Caco-2 (cell line): ENCODE measurements around the gene FARS2. TPM values are rescaled to one million over a fixed set of nuclear protein-coding genes. Genes with fewer than 3 reads are reported as not detected.

Experiments
- BruUV-seq: library from RNA; stranded (reverse); fragments of 400-500 nt; replicated peaks from 2 replicates; lab custom pipeline; 2021; lab: Mats Ljungman, UMichigan
- CTCF ChIA-PET: fragments of 300-600 bp; sonication (Branson Sonifier 250); formaldehyde crosslinking; loops from one replicate; lab custom pipeline; 2022; ENCODE audit warnings: antibody characterized with exemption; lab: Charles Lee
- POLR2A ChIA-PET: fragments of 300-600 bp; sonication (Branson Sonifier 250); formaldehyde crosslinking; loops from one replicate; lab custom pipeline; 2022; ENCODE audit warnings: antibody characterized with exemption; lab: Charles Lee
- DNase-seq, 2 experiments: peaks; one replicate each; pipeline versions ENCODE4 v3.0.0 to v3.0.0-alpha.2; 2020 to 2022
- H3K27me3 ChIP-seq: replicated peaks from 2 replicates; pipeline ENCODE4 v1.6.0; 2011; ENCODE audit warnings: low read length; ENCODE audit not compliant: control insufficient read depth, insufficient read depth
- H3K36me3 ChIP-seq: 2 replicates; pipeline ENCODE4 v1.5.1; 2011; ENCODE audit warnings: low read length; ENCODE audit not compliant: control insufficient read depth, insufficient read depth
- H3K4me1 ChIP-seq: fragments of 250-450 bp; sonication (Bioruptor Pico); 2 replicates; pipeline ENCODE4 v1.5.1; 2020; ENCODE audit warnings: mild to moderate bottlenecking
- H3K4me3 ChIP-seq: 2 replicates; pipeline ENCODE4 v1.5.1; 2011; ENCODE audit warnings: low read depth, mild to moderate bottlenecking, control low read depth, low read length
- H3K9me3 ChIP-seq: fragments of 250-450 bp; sonication (Bioruptor Pico); 2 replicates; pipeline ENCODE4 v1.5.1; 2020; ENCODE audit warnings: mild to moderate bottlenecking, moderate library complexity
- H3K27ac Mint-ChIP-seq: one replicate; pipeline ENCODE4 v1.8.0; 2022; ENCODE audit warnings: mixed read lengths; ENCODE audit not compliant: unreplicated experiment
- H3K27me3 Mint-ChIP-seq: one replicate; pipeline ENCODE4 v1.8.0; 2022; ENCODE audit warnings: mixed read lengths; ENCODE audit not compliant: insufficient read depth, unreplicated experiment
- H3K36me3 Mint-ChIP-seq: one replicate; pipeline ENCODE4 v1.8.0; 2022; ENCODE audit warnings: mild to moderate bottlenecking, mixed read lengths; ENCODE audit not compliant: insufficient read depth, unreplicated experiment
- H3K4me1 Mint-ChIP-seq: one replicate; pipeline ENCODE4 v1.8.0; 2022; ENCODE audit warnings: low read depth, mixed read lengths; ENCODE audit not compliant: unreplicated experiment
- H3K4me3 Mint-ChIP-seq: one replicate; pipeline ENCODE4 v1.8.0; 2022; ENCODE audit warnings: mild to moderate bottlenecking, moderate library complexity, mixed read lengths; ENCODE audit not compliant: unreplicated experiment
- H3K9me3 Mint-ChIP-seq: one replicate; pipeline ENCODE4 v1.8.0; 2022; ENCODE audit warnings: mixed read lengths; ENCODE audit not compliant: unreplicated experiment
- intact Hi-C: fragments of 100-400 bp; cut with micrococcal nuclease; formaldehyde crosslinking; loops from one replicate; pipeline ENCODE4 v1.10.0; 2022; ENCODE audit not compliant: unreplicated experiment
- total RNA-seq: library from RNA; stranded (reverse); gene quantifications from 2 replicates; pipeline ENCODE4 v1.2.3, GENCODE V29; 2022
- TF ChIP-seq, protein P1 (sequence below), 2 experiments: fragments of 200-600 bp in 1 of 2; IDR thresholded peaks; 1 replicate in 1 of 2; 2 replicates in 1 of 2; pipeline versions ENCODE4 v1.5.1 to v1.8.0; 2011 to 2022; ENCODE audit warnings: antibody characterized with exemption in 1 of 2, control low read depth in 1 of 2, inconsistent platforms in 1 of 2, low read depth in 1 of 2, low read length in 1 of 2, mild to moderate bottlenecking in 1 of 2, moderate library complexity in 1 of 2; ENCODE audit not compliant: insufficient read depth in 1 of 2, severe bottlenecking in 1 of 2, unreplicated experiment in 1 of 2

Gene FARS2
- total RNA-seq, 1 experiment from 2014 or later, result 15.4 TPM

GRCh38 chr6:5481750-5482149, 220.4 kb downstream of the FARS2 start:
- CTCF ChIA-PET, result no interaction called here
- H3K4me3 Mint-ChIP-seq, result no peak overlapping the region
- Histone ChIP-seq H3K4me1 (no peaks in the 10 kb centered on the region), H3K4me3 (no peak overlapping the region), H3K9me3 (no peaks in the 10 kb centered on the region), H3K36me3 (no peaks in the 10 kb centered on the region), H3K27me3 (no peaks in the 10 kb centered on the region)
- DNase-seq, result no peak
- H3K27me3 Mint-ChIP-seq, result no peaks in the 10 kb centered on the region
- H3K9me3 Mint-ChIP-seq, result no peaks in the 10 kb centered on the region
- no peaks in the 10 kb centered on the region for H3K36me3 Mint-ChIP-seq
- POLR2A ChIA-PET, result no interaction called here
- TF ChIP-seq, protein P1, sequence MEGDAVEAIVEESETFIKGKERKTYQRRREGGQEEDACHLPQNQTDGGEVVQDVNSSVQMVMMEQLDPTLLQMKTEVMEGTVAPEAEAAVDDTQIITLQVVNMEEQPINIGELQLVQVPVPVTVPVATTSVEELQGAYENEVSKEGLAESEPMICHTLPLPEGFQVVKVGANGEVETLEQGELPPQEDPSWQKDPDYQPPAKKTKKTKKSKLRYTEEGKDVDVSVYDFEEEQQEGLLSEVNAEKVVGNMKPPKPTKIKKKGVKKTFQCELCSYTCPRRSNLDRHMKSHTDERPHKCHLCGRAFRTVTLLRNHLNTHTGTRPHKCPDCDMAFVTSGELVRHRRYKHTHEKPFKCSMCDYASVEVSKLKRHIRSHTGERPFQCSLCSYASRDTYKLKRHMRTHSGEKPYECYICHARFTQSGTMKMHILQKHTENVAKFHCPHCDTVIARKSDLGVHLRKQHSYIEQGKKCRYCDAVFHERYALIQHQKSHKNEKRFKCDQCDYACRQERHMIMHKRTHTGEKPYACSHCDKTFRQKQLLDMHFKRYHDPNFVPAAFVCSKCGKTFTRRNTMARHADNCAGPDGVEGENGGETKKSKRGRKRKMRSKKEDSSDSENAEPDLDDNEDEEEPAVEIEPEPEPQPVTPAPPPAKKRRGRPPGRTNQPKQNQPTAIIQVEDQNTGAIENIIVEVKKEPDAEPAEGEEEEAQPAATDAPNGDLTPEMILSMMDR (IDR thresholded peaks at IDR 0.05; ENCODE audit: insufficient read depth in 1 of 2, low read depth in 1 of 2, low read length in 1 of 2, severe bottlenecking in 1 of 2, unreplicated experiment in 1 of 2), result no peak
- H3K4me1 Mint-ChIP-seq, result no peaks in the 10 kb centered on the region
- BruUV-seq, result no TSS peak
- H3K27ac Mint-ChIP-seq, result no peak overlapping the region
- intact Hi-C loops, result no loop called here

GRCh38 chr6:5482619-5483018, 221.3 kb downstream of the FARS2 start:
- intact Hi-C loops, result no loop called here
- Mint-ChIP-seq H3K4me3 (no peak overlapping the region), H3K4me1 (no peaks in the 10 kb centered on the region), H3K27me3 (no peaks in the 10 kb centered on the region), H3K36me3 (no peaks in the 10 kb centered on the region), H3K27ac (no peak overlapping the region), H3K9me3 (no peaks in the 10 kb centered on the region)
- Histone ChIP-seq H3K4me1 (no peaks in the 10 kb centered on the region), H3K9me3 (no peaks in the 10 kb centered on the region), H3K4me3 (no peak overlapping the region), H3K36me3 (no peaks in the 10 kb centered on the region), H3K27me3 (no peaks in the 10 kb centered on the region)
- ChIA-PET POLR2A (no interaction called here), CTCF (no interaction called here)
- TF ChIP-seq, protein P1 (IDR thresholded peaks at IDR 0.05; ENCODE audit: insufficient read depth in 1 of 2, low read depth in 1 of 2, low read length in 1 of 2, severe bottlenecking in 1 of 2, unreplicated experiment in 1 of 2), result no peak
- no peak for DNase-seq
- BruUV-seq, result no TSS peak

DNA sequence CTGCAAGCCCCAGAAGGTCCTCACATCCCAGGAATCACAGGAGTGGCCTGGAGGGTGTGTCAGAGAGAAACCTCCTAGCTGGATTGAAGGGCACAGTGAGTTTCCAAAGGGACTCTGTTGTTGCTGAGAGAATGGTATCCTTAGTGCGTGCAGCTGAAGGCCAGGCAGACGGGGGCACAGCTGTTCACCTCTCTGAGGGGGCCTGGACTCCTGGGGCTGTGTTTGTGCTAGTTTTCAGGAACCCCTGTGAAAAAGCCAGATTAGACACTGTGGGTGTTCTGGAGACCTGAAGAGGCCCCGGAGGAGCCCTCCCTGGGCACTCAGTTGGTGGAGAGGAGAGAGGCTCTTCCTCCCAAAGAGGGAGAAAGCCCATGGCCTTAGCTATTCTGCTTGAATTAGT, 223.4 kb downstream of the FARS2 start:
- no peaks in the 10 kb centered on the region for H3K27me3 ChIP-seq
- H3K4me1 Mint-ChIP-seq, result no peaks in the 10 kb centered on the region
- BruUV-seq, result no TSS peak
- H3K4me3 ChIP-seq, result no peak overlapping the region
- POLR2A ChIA-PET, result no interaction called here
- H3K4me1 ChIP-seq, result no peaks in the 10 kb centered on the region
- H3K27ac Mint-ChIP-seq, result no peak overlapping the region
- intact Hi-C loops, result no loop called here
- no peaks in the 10 kb centered on the region for H3K36me3 Mint-ChIP-seq
- H3K9me3 ChIP-seq, result no peaks in the 10 kb centered on the region
- CTCF ChIA-PET, result no interaction called here
- DNase-seq, result no peak
- no peaks in the 10 kb centered on the region for H3K27me3 Mint-ChIP-seq
- TF ChIP-seq, protein P1 (IDR thresholded peaks at IDR 0.05; ENCODE audit: insufficient read depth in 1 of 2, low read depth in 1 of 2, low read length in 1 of 2, severe bottlenecking in 1 of 2, unreplicated experiment in 1 of 2), result no peak
- no peaks in the 10 kb centered on the region for H3K9me3 Mint-ChIP-seq
- no peaks in the 10 kb centered on the region for H3K36me3 ChIP-seq
- no peak overlapping the region for H3K4me3 Mint-ChIP-seq
